HG03039 (cell line): ENCODE results near the gene C10orf90.

Experiments
- ATAC-seq: cut with Tn5 transposase; IDR thresholded peaks from one replicate; pipeline ENCODE4 v1.9.1; 2021; ENCODE audit warnings: mild to moderate bottlenecking, moderate library complexity; ENCODE audit not compliant: unreplicated experiment

The C10orf90 gene

DNA sequence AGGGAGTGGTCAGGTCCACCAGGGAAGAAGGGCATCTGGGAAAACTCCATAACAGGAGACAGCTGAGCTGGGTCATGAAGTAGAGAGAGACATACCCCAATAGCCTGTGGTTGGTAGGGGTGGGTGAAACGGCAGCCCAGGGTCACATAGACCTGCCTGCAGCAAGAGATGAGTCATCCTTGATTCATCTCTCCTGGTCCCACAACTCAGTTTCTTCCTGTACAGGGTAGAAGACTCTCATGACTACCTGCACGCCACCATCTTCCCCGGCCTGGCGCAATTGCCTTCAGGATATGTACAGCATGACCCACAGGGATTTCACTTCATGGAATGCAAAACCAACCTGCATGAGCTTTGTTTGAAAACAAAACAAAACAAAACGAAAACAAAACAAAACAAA, 237.1 kb downstream of the C10orf90 start:
- ATAC-seq: no peak

GRCh38 chr10:126432507-126432906, 238.0 kb downstream of the C10orf90 start:
- no peak for ATAC-seq

- ATAC-seq: no peak
Observed at GRCh38 chr10:126431816-126432215, 238.7 kb downstream of the C10orf90 start.

DNA sequence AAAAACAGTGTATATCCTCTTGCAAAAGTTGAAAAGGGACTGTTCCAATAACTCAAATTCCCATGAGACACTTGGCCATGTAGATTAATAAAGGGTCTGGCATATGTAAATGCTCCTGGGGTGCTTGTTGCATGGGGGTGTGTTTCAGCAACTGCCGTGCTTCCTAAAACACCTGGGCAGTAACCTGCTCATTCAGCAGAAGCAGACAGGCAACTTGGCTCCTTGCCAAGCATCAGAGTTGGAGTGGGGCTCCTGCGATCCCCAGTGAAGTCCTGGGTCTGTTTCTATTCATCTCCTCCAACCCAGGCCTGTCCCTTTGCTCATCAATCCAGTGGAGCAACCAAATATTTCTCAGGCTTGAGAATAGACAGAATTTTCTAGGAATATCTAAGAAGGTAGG, 240.0 kb downstream of the C10orf90 start:
- ATAC-seq: no peak

- no peak for ATAC-seq
Observed at GRCh38 chr10:126429275-126429674, 241.2 kb downstream of the C10orf90 start.

DNA sequence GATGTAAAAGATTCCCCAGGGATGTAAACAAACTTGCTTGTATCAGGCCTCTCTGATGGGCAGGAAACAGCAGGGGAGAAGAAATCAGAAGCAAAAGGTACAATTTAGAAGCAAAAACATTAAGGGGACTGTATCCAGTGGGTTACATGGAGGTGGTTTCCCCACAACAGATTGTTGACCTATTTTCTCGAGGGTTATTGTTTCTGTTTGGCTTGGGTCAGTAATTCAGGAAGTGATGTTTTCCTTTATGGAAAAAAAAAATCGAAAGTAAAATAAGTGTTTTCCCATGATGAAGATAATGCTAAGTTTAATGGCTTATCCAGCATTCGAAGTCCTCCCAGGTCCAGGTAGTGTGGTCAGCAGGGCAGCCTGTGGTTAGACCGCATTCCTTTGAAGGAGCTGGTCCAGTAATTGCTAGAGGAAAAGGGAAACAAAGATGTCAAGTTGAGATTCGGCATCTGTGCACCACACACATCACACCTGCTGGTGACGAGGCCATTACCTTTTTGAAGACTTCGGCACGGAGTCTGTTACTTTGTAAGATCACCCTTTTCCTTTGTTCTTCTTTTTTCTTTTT, 244.9 kb downstream of the C10orf90 start:
- no peak for ATAC-seq

- ATAC-seq: no peak
Observed at GRCh38 chr10:126425032-126425431, 245.5 kb downstream of the C10orf90 start.

DNA sequence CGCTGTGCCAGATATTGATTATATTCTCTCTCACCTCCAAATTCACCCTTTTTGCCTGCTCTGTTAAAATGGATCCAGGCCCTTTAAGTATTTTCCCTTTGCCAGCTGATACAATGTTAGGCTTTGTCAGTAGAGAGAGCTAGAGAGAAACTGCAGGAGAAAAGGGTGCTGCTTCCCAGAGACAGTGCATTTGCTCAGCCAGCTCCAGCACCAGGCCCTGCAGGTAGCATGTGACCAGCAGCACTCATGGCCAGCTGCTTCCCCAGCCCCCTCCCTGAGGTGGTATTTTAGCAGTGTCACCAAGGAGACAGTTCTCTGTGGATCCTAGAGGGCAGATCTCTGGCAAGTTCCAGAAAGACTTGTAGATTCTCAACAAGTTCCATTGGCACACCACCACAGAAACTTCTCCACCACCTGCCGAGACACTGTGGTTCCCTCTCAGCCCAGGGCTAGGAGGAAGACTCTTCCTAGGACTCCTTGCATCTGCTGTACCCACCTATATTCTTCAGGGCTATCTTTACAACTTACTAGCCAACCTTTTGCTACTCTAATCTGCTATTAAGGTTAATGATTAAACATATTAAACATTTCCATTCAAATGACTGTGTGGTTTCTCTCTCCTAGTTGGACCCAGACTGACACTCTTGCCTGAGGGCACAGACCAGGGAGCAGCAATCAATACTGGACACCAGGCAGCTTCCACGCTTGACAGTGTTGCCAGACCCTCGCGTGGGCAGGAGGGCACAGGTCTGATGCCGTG, 246.6 kb downstream of the C10orf90 start:
- no peak for ATAC-seq

- no peak for ATAC-seq
Observed at GRCh38 chr10:126422567-126422966, 247.9 kb downstream of the C10orf90 start.

DNA sequence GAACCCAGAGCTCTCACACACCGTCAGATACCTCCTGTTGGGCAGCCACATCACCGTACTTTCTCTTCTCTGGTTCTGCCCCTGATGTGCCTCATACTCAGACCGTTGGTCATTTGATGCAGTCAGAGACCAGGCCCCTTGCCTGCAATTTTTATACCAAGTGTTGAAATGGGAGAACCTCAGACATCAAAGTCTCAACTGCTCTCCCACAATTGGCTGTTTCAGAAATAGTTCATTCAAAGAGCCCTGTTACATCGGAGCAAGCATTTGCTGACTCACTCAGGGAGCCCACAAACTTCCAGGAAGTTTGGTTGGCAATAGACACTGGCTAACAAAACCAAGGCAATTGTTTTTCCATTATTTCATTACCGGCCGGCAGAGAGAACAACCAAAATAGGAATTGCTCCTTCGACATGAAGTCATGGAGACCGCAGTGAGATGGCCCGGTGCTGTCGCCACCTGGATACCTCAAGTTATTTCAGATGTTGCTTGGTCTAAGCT, 248.7 kb downstream of the C10orf90 start:
- ATAC-seq: no peak

- no peak for ATAC-seq
Observed at GRCh38 chr10:126420567-126421300, 249.8 kb downstream of the C10orf90 start.

DNA sequence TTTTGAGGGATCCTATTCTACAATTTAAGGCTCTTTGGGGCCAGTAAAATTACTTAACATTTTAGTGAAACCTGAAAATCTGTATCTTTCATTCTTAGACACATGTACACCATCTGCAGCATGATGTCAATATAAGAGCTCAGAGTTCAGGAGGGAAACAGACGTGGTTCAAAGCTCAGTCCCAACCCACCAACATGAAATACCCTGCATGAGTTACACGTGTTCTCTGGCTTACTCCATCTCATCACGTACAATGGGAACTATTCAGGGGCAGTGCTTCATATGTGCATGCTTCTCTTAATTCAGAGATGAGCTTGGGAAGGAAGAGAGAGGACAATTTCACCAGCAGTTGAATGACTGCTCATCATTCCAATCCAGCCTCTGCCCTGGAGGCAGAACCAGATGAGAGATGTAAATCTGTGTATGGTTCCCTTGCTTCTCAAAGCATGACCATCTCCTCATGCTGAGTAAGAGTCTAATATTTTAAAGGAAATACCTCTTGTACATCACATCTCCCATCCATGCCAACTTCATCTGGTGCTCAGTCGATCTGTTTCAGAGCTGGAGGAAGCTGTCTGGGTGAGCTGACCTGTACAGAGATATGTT, 253.2 kb downstream of the C10orf90 start:
- ATAC-seq: no peak

DNA sequence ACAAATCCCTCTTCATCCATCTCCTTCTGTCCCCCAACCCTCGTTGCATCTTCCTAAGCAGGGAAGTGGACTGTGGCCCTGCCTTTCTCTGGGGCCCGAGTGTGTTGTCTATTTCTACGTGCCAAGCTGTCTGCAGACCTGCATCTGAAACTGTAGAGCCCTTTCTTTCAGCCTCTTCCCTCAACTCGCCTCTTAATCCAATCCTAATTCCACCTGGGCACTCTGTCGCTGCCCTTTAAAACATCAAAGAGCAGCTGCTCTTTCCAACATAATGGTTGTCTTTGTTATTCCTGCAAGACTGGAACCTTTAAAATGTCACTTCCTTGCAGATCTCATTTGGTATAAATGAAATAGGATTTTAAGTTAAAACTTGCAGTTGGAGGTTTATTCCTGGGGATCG, 260.7 kb downstream of the C10orf90 start:
- ATAC-seq: no peak

GRCh38 chr10:126408953-126409641, 261.4 kb downstream of the C10orf90 start:
- no peak for ATAC-seq

DNA sequence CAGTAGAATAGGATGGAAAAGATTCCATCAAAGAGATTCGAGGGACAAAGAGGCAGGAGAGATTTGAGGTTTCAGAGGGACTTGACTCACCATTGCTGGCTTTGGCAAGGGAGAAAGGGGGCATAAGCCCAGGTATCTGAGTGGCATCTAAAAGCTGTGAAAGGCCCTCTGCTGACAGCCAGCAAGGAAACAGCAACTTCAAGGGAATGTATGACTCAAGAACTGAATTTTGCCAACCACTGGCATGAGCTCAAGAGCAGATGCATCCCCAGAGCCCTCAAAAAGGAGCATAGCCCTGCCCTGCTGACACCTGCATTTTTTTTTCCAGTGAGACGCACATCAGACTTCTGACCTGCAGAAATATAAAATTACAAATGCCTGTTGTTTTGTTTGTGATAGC, 262.7 kb downstream of the C10orf90 start:
- ATAC-seq: no peak

GRCh38 chr10:126405239-126405775, 265.2 kb downstream of the C10orf90 start:
- ATAC-seq: no peak

DNA sequence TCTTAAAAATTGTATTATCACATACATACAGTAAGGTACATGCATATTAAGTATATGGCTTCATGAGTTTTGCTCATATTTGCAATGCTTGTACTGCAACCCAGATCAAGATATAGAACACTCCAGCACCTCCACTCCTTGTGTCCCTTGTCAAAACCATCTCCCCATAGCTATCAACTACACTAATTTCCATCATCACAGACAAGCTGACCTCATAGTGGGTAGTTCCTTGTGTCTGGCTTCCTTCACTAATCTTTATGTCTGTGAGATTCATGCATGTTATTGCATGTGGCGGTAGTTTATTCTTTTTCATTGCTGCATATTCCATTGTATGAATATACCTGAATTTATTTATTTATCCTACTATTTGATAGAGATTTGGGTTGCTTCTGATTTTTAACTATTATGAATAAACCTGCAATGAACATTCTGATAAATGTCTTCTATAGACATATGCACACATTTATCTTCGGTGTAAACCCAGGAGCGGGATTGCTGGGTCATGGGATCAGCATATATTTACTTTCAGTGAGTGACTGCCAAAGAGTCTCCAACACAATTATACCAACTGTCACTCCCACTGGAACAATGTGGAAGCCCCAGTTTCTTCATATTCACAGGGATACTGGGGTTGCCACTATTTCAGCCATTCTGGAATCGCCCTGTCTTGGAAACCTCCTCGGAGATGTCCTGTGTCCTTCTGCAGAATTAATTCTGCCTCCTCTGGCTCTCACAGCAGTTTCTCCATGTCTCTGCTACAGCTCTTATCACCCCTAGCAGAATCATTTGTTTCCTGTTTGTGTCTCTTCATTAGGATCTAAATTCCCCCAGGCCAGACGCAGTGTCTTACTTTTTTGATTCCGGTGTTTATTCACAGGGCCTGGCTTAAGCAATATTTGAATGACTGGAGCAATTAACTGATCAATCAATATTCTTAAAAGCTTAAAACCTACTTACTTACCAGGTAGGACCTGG, 267.5 kb downstream of the C10orf90 start:
- no peak for ATAC-seq

GRCh38 chr10:126400641-126401040, 269.9 kb downstream of the C10orf90 start:
- no peak for ATAC-seq

DNA sequence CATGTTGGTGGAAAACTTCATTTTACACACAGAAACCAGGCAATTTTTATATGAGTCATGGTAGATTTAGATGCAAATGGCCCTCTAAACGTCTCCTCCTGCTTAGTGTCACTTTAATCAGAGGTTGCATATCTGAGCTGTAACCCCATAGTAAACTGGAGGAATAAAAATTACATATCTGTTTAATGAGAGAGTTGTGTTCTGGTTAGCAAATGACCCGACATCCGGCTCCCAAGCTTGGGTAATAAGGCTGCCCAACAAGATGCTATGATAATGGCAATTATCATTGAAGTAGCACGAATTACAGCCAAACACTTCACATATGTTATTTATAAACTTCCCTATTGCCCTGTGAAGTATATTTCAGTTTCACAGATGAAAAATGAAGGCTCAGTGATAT, 271.6 kb downstream of the C10orf90 start:
- ATAC-seq: no peak

- no peak for ATAC-seq
Observed at GRCh38 chr10:126398383-126398743, 272.1 kb downstream of the C10orf90 start.
